Measurements from ENCODE around the gene ZNF417. TPM values are rescaled to one million over a fixed set of nuclear protein-coding genes. Genes with fewer than 3 reads are reported as not detected.
A peak's percentile ranks its signal among the peaks of the same experiment; 100 is the strongest.

The ZNF417 gene
- total RNA-seq, 1 experiment from 2014 or later = 8.8 TPM

GRCh38 chr19:57949702-57950101 lies 33.3 kb upstream of the ZNF417 start:
- Mint-ChIP-seq H3K4me1 (ENCODE audit: insufficient read depth, unreplicated experiment) (no peaks in the 10 kb centered on the region), H3K4me3 (ENCODE audit: unreplicated experiment) (no peak overlapping the region), H3K9me3 (ENCODE audit: unreplicated experiment) (peaks cover 41% of the 10 kb centered on the region), H3K27me3 (ENCODE audit: insufficient read depth, unreplicated experiment) (no peaks in the 10 kb centered on the region), H3K36me3 (ENCODE audit: insufficient read depth, unreplicated experiment) (no peaks in the 10 kb centered on the region), H3K27ac (ENCODE audit: low read depth, unreplicated experiment) (no peak overlapping the region)
- intact Hi-C loops (cut with micrococcal nuclease) = no loop called here
- CTCF ChIA-PET = no interaction called here
- no peak for DNase-seq (ENCODE audit: unreplicated experiment)
- BruUV-seq (replicated peaks) = no TSS peak
- POLR2A ChIA-PET = no interaction called here
- TF ChIP-seq CTCF (IDR thresholded peaks at IDR 0.05; ENCODE audit: unreplicated experiment) = no peak

- H3K27ac Mint-ChIP-seq (ENCODE audit: low read depth, unreplicated experiment) = no peak overlapping the region
Measured at GRCh38 chr19:57949296-57949695, 32.9 kb upstream of the ZNF417 start.

GRCh38 chr19:57947419-57948134 lies 31.2 kb upstream of the ZNF417 start, which contains the start of gene ZNF256:
Gene ZNF256 (minus strand): TSS chr19:57947706. CDS start chr19:57947474, 232 bp downstream.
- Mint-ChIP-seq H3K9me3 (ENCODE audit: unreplicated experiment) (peaks cover 32% of the 10 kb centered on the region), H3K4me1 (ENCODE audit: insufficient read depth, unreplicated experiment) (no peaks in the 10 kb centered on the region), H3K4me3 (ENCODE audit: unreplicated experiment) (peak within 1 kb of the TSS; percentile 59), H3K27me3 (ENCODE audit: insufficient read depth, unreplicated experiment) (no peaks in the 10 kb centered on the region), H3K27ac (ENCODE audit: low read depth, unreplicated experiment) (no peak within 1 kb of the TSS), H3K36me3 (ENCODE audit: insufficient read depth, unreplicated experiment) (no peaks in the 10 kb centered on the region)
- DNase-seq (ENCODE audit: unreplicated experiment) = no peak
- ChIA-PET CTCF (no interaction called here), POLR2A (interaction anchor here (0.6 kb wide), 1 partner anchor 12 kb away, joined by 3 read pairs; the partner anchor contains the start of gene ZNF418)
- no TSS peak for BruUV-seq (replicated peaks)
- no peak for TF ChIP-seq CTCF (IDR thresholded peaks at IDR 0.05; ENCODE audit: unreplicated experiment)
- intact Hi-C loops (cut with micrococcal nuclease) = no loop called here

More at GRCh38 chr19:57949296-57949695, 32.9 kb upstream of the ZNF417 start:
- Mint-ChIP-seq H3K4me3 (ENCODE audit: unreplicated experiment) (no peak overlapping the region), H3K36me3 (ENCODE audit: insufficient read depth, unreplicated experiment) (no peaks in the 10 kb centered on the region), H3K4me1 (ENCODE audit: insufficient read depth, unreplicated experiment) (no peaks in the 10 kb centered on the region), H3K9me3 (ENCODE audit: unreplicated experiment) (peaks cover 37% of the 10 kb centered on the region), H3K27me3 (ENCODE audit: insufficient read depth, unreplicated experiment) (no peaks in the 10 kb centered on the region)
- TF ChIP-seq CTCF (IDR thresholded peaks at IDR 0.05; ENCODE audit: unreplicated experiment) = no peak
- ChIA-PET POLR2A (no interaction called here), CTCF (no interaction called here)
- DNase-seq (ENCODE audit: unreplicated experiment) = no peak
- no TSS peak for BruUV-seq (replicated peaks)
- intact Hi-C loops (cut with micrococcal nuclease) = no loop called here

- DNase-seq (ENCODE audit: unreplicated experiment) = no peak
- no peaks in the 10 kb centered on the region for H3K27me3 Mint-ChIP-seq (ENCODE audit: insufficient read depth, unreplicated experiment)
- H3K4me3 Mint-ChIP-seq (ENCODE audit: unreplicated experiment) = peak overlapping the region; percentile 59
- H3K4me1 Mint-ChIP-seq (ENCODE audit: insufficient read depth, unreplicated experiment) = no peaks in the 10 kb centered on the region
- TSS peak; percentile 49 for BruUV-seq (replicated peaks)
- intact Hi-C loops (cut with micrococcal nuclease) = no loop called here
- H3K36me3 Mint-ChIP-seq (ENCODE audit: insufficient read depth, unreplicated experiment) = no peaks in the 10 kb centered on the region
- no peak for TF ChIP-seq CTCF (IDR thresholded peaks at IDR 0.05; ENCODE audit: unreplicated experiment)
- POLR2A ChIA-PET = no interaction called here
- CTCF ChIA-PET = no interaction called here
- H3K9me3 Mint-ChIP-seq (ENCODE audit: unreplicated experiment) = peaks cover 37% of the 10 kb centered on the region
- H3K27ac Mint-ChIP-seq (ENCODE audit: low read depth, unreplicated experiment) = no peak overlapping the region
Measured at GRCh38 chr19:57947088-57947418, 30.7 kb upstream of the ZNF417 start.
